Upper lobe of left lung (tissue), 6 donors: ENCODE results near the gene UBASH3B. TPM values are rescaled to one million over a fixed set of nuclear protein-coding genes. Genes with fewer than 3 reads are reported as not detected.

Experiments used
- ATAC-seq, 2 donors: fragments of 200-7000 bp; cut with Tn5 transposase; one replicate each; pipeline ENCODE4 v1.9.1; 2022; ENCODE audit warnings: mild to moderate bottlenecking in 2 of 2, moderate library complexity in 2 of 2; ENCODE audit not compliant: low FRiP score in 2 of 2
- DNase-seq, 2 donors: peaks; one replicate each; pipeline ENCODE4 v3.0.0-alpha.2; 2019 to 2020
- H3K27ac ChIP-seq, 4 donors: fragments of 200-600 bp; sonication (generic); one replicate each; pipeline ENCODE4 v1.5.1; 2016 to 2019
- H3K27me3 ChIP-seq, 4 donors: fragments of 200-600 bp; sonication (generic); one replicate each; pipeline ENCODE4 v1.5.1; 2017 to 2019
- H3K36me3 ChIP-seq, 4 donors: fragments of 200-600 bp; sonication (generic); one replicate each; pipeline ENCODE4 v1.5.1; 2016 to 2019
- H3K4me1 ChIP-seq, 4 donors: fragments of 200-600 bp; sonication (generic); one replicate each; pipeline ENCODE4 v1.5.1; 2018 to 2019
- H3K4me3 ChIP-seq, 4 donors: fragments of 200-600 bp; sonication (generic); one replicate each; pipeline ENCODE4 v1.5.1; 2017 to 2019; ENCODE audit warnings: mild to moderate bottlenecking in 2 of 4, moderate library complexity in 1 of 4
- H3K9me3 ChIP-seq, 4 donors: fragments of 200-600 bp; sonication (generic); one replicate each; pipeline ENCODE4 v1.5.1; 2018 to 2019
- CTCF ChIP-seq, 6 experiments: fragments of 450-650 bp in 4 of 6; fragments of 200-600 bp in 2 of 6; sonication (generic) in 2 of 6; IDR thresholded peaks; one replicate each; pipeline ENCODE4 v1.5.1; 2016 to 2019; ENCODE audit warnings: antibody characterized with exemption in 6 of 6
- EP300 ChIP-seq, 4 donors: sonication (generic); formaldehyde crosslinking; IDR thresholded peaks; one replicate each; pipeline ENCODE4 v1.5.1; 2017; ENCODE audit warnings: antibody characterized with exemption in 4 of 4, control low read depth in 2 of 4
- POLR2A ChIP-seq, 4 donors: fragments of 450-650 bp; IDR thresholded peaks; one replicate each; pipeline ENCODE4 v1.5.1; 2016 to 2017; ENCODE audit warnings: antibody characterized with exemption in 4 of 4, mild to moderate bottlenecking in 2 of 4
- POLR2AphosphoS5 ChIP-seq, 2 donors: sonication (generic); formaldehyde crosslinking; IDR thresholded peaks; one replicate each; pipeline ENCODE4 v1.5.1; 2017; ENCODE audit warnings: antibody characterized with exemption in 2 of 2
- WGBS, 2 donors: methylation state at CpG; one replicate each; pipeline ENCODE4 v1.1.5; 2017 to 2018; 5-methylcytosine and 5-hydroxymethylcytosine counted together
- total RNA-seq, 6 donors: library from RNA; depleted of rRNA in 4 of 6; stranded (reverse); fragments of >200 nt in 4 of 6; gene quantifications; one replicate each; pipeline versions ENCODE4 v1.1.0 to v1.2.1, GENCODE V29; 2016 to 2021
- donor health status: DM: no; HTN: no; CAD: no; lungs with moderate emphysema.
- donor health status: DM: no; HTN: yes; CAD: no; lungs with severe emphysema.

UBASH3B gene
- total RNA-seq, 6 donors from 2014 or later, result 24.0 to 54.2 (median 40.4) TPM

DNA sequence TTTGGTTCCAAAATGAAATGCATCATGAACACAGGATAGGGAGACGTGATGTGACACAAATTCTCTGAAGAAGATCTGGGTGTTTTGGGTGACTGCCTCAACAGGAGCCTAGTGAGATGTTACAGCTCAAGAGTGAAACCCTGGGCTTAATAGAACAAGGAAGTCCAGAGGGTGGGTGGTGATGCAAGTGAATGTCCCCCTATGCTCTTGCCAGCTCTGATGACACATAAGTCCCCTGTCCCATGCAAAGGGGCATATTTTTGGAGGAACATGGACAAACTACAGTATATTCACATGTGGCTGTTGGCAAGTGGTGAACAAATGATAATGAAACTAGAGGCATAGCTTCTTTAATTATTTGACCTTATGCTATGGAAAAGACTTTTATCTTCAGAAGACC, 191.9 kb downstream of the UBASH3B start:
- no peaks in the 10 kb centered on the region for H3K9me3 ChIP-seq
- H3K36me3 ChIP-seq, result no peaks in the 10 kb centered on the region
- H3K4me1 ChIP-seq, result no peaks in the 10 kb centered on the region
- no peak overlapping the region for H3K4me3 ChIP-seq
- TF ChIP-seq POLR2A (IDR thresholded peaks at IDR 0.05) (no peak), POLR2AphosphoS5 (IDR thresholded peaks at IDR 0.05) (no peak), CTCF (IDR thresholded peaks at IDR 0.05) (no peak), EP300 (IDR thresholded peaks at IDR 0.05) (no peak)
- ATAC-seq (no peak), DNase-seq (peak in 1 of 2 donors; percentile 33)
- WGBS, 2 donors, result 83 to 100% methylated on average over 1 of the region's 1 CpG
- no peak overlapping the region for H3K27ac ChIP-seq
- no peaks in the 10 kb centered on the region for H3K27me3 ChIP-seq

DNA sequence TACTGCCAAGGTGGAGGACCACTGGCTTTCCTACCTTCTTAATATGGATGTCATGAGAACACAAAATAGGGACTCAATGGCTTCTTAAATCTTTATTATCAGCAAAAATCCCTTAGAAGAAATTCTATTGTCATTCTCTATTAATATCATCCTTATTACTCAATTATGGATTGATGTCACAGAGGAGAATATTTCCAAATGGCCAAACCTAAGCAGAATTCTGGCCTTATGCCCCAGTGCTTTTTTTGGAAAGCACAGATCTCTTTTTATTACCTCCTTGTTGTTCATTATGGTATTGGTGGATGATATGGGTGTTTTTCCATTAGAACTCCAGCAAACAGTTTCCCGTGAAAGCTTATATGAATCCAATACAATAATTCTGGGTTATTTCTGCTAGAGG, 192.7 kb downstream of the UBASH3B start:
- no peak overlapping the region for H3K27ac ChIP-seq
- ATAC-seq, result no peak
- H3K9me3 ChIP-seq, result no peaks in the 10 kb centered on the region
- DNase-seq, result no peak
- no peak overlapping the region for H3K4me3 ChIP-seq
- no peaks in the 10 kb centered on the region for H3K36me3 ChIP-seq
- 90 to 98% methylated on average over 1 of the region's 1 CpG for WGBS, 2 donors
- no peak for TF ChIP-seq CTCF (IDR thresholded peaks at IDR 0.05)
- TF ChIP-seq POLR2A (IDR thresholded peaks at IDR 0.05), result no peak
- TF ChIP-seq EP300 (IDR thresholded peaks at IDR 0.05), result no peak
- no peak for TF ChIP-seq POLR2AphosphoS5 (IDR thresholded peaks at IDR 0.05)
- no peaks in the 10 kb centered on the region for H3K27me3 ChIP-seq
- no peaks in the 10 kb centered on the region for H3K4me1 ChIP-seq

DNA sequence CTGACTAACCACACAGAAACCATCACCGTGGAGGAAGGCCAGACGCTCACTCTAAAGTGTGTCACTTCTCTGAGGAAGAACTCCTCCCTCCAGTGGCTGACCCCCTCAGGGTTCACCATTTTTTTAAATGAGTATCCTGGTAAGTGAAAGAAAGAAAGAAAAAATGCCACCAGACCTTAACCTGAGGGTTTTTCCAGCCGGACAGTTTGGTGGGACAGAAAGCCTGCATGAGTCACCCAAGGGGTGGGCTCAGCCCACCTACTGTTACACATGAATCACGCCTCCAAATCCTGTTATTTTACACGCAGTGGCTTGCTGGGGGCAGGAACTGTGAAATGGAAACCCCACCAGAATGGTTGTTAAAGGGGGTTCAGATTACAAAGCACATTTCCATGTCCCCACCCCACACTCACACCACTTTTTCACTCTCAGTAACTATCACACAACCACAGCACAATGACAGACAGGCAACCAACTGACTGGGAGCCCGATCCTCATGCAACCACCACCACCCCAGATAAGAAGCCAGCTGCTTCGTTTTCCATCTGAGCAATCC, 194.6 kb downstream of the UBASH3B start:
- no peak overlapping the region for H3K4me3 ChIP-seq
- ATAC-seq, result no peak
- peaks cover 0 to 3% (median 0%) of the 10 kb centered on the region in 4 donors for H3K4me1 ChIP-seq
- 66 to 75% methylated on average over 7 of the region's 7 CpGs for WGBS, 2 donors
- TF ChIP-seq CTCF (IDR thresholded peaks at IDR 0.05) (no peak), EP300 (IDR thresholded peaks at IDR 0.05) (no peak), POLR2AphosphoS5 (IDR thresholded peaks at IDR 0.05) (no peak), POLR2A (IDR thresholded peaks at IDR 0.05) (no peak)
- no peak overlapping the region for H3K27ac ChIP-seq
- no peaks in the 10 kb centered on the region for H3K27me3 ChIP-seq
- H3K36me3 ChIP-seq, result no peaks in the 10 kb centered on the region
- DNase-seq, result no peak
- H3K9me3 ChIP-seq, result no peaks in the 10 kb centered on the region

DNA sequence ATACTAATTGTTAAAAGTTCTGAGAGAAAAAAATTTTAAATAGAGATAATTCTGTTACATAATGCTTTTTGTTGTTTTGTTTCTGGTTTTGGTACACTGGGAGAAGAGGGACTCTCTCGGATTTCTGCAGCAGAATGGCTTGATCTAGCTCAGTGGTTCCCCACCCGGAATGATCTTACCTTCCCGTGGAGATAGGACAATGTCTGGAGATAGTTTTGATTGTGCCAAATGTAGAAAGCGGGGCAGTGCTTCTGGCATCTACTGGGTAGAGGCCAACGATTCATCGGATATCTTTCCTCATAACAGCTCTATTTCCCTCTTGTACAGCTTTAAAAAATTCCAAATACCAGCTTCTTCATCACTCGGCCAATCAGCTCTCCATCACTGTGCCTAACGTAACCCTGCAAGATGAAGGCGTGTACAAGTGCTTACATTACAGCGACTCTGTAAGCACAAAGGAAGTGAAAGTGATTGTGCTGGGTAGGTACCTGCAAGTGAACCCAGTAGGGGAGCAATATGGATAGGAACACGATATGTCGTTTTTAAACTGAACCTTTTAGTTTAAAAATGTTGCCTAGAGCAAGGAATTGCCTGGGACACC, 195.9 kb downstream of the UBASH3B start:
- no peak for DNase-seq
- H3K4me1 ChIP-seq, result peaks cover 0 to 3% (median 0%) of the 10 kb centered on the region in 4 donors
- H3K27me3 ChIP-seq, result no peaks in the 10 kb centered on the region
- no peaks in the 10 kb centered on the region for H3K36me3 ChIP-seq
- no peak overlapping the region for H3K27ac ChIP-seq
- no peaks in the 10 kb centered on the region for H3K9me3 ChIP-seq
- no peak for ATAC-seq
- TF ChIP-seq POLR2A (IDR thresholded peaks at IDR 0.05) (no peak), CTCF (IDR thresholded peaks at IDR 0.05) (no peak), POLR2AphosphoS5 (IDR thresholded peaks at IDR 0.05) (no peak), EP300 (IDR thresholded peaks at IDR 0.05) (no peak)
- 58 to 65% methylated on average over 12 of the region's 12 CpGs for WGBS, 2 donors
- H3K4me3 ChIP-seq, result no peak overlapping the region
